Measurements from ENCODE around the gene ARID5B. TPM values are rescaled to one million over a fixed set of nuclear protein-coding genes. Genes with fewer than 3 reads are reported as not detected.
A peak's percentile ranks its signal among the peaks of the same experiment; 100 is the strongest.

ARID5B gene
- total and polyA plus RNA-seq, 2 experiments from 2014 or later: 1.3 to 1.6 TPM

- Histone ChIP-seq H3K36me3 (ENCODE audit: insufficient read depth) (no peaks in the 10 kb centered on the region), H3K27me3 (ENCODE audit: insufficient read depth) (no peaks in the 10 kb centered on the region), H3K4me3 (no peak overlapping the region), H4K20me1 (replicated peaks; ENCODE audit: insufficient read depth) (no peaks in the 10 kb centered on the region), H3K79me2 (replicated peaks; ENCODE audit: insufficient read depth) (no peaks in the 10 kb centered on the region), H3K4me1 (ENCODE audit: insufficient read depth) (no peaks in the 10 kb centered on the region; the same call in 1 of the 2 replicates), H2AFZ (peak overlapping the region; percentile 43; the same call in 1 of the 2 replicates), H3K9me2 (ENCODE audit: insufficient read depth) (no peaks in the 10 kb centered on the region), H3K4me2 (no peak overlapping the region), H3K27ac (ENCODE audit: low read depth) (no peak overlapping the region), H3F3A (replicated peaks; ENCODE audit: low read depth) (no peaks in the 10 kb centered on the region)
- Mint-ChIP-seq H3K27me3 (ENCODE audit: insufficient read depth, low read depth, poor library complexity) (peaks cover 5% of the 10 kb centered on the region), H3K27ac (no peak overlapping the region), H3K4me3 (no peak overlapping the region), H3K9me3 (peaks cover 4% of the 10 kb centered on the region; the same call in 2 of the 3 replicates), H3K36me3 (ENCODE audit: low read depth) (no peaks in the 10 kb centered on the region), H3K4me1 (peaks cover 6% of the 10 kb centered on the region; the same call in 2 of the 3 replicates)
- no peak for DNase-seq (ENCODE audit: low spot score)
- TF ChIP-seq NANOG (IDR thresholded peaks at IDR 0.05; ENCODE audit: borderline replicate concordance) (no peak), CREB1 (CRISPR knock-in tag; IDR thresholded peaks at IDR 0.05; ENCODE audit: low read depth) (no peak), STAT1 (IDR thresholded peaks at IDR 0.05; ENCODE audit: unreplicated experiment) (no peak), REST (IDR thresholded peaks at IDR 0.05; ENCODE audit: unreplicated experiment) (no peak), ZNF114 (CRISPR knock-in tag; IDR thresholded peaks at IDR 0.05) (no peak), EZH2 (IDR thresholded peaks at IDR 0.05; ENCODE audit: low read depth, unreplicated experiment) (no peak)
- no peak for ATAC-seq
These were observed 32.5 kb downstream of the ARID5B start for GRCh38 chr10:61933859-61934555.

GRCh38 chr10:61935077-61935476 lies 33.6 kb downstream of the ARID5B start:
- Mint-ChIP-seq H3K27ac (no peak overlapping the region), H3K27me3 (ENCODE audit: insufficient read depth, low read depth, poor library complexity) (peaks cover 5% of the 10 kb centered on the region), H3K36me3 (ENCODE audit: low read depth) (no peaks in the 10 kb centered on the region), H3K4me3 (no peak overlapping the region), H3K4me1 (peaks cover 6% of the 10 kb centered on the region; the same call in 2 of the 3 replicates), H3K9me3 (peaks cover 4% of the 10 kb centered on the region; the same call in 2 of the 3 replicates)
- no peak overlapping the region for H3K4me2 ChIP-seq
- no peak overlapping the region for H3K4me3 ChIP-seq
- ATAC-seq: no peak
- no peaks in the 10 kb centered on the region for H3F3A ChIP-seq (replicated peaks; ENCODE audit: low read depth)
- H2AFZ ChIP-seq: no peak overlapping the region
- H3K4me1 ChIP-seq (ENCODE audit: insufficient read depth): no peaks in the 10 kb centered on the region; the same call in 1 of the 2 replicates
- no peaks in the 10 kb centered on the region for H3K36me3 ChIP-seq (ENCODE audit: insufficient read depth)
- H3K9me2 ChIP-seq (ENCODE audit: insufficient read depth): no peaks in the 10 kb centered on the region
- no peaks in the 10 kb centered on the region for H4K20me1 ChIP-seq (replicated peaks; ENCODE audit: insufficient read depth)
- H3K27me3 ChIP-seq (ENCODE audit: insufficient read depth): no peaks in the 10 kb centered on the region
- no peak for DNase-seq (ENCODE audit: low spot score)
- H3K27ac ChIP-seq (ENCODE audit: low read depth): no peak overlapping the region
- no peaks in the 10 kb centered on the region for H3K79me2 ChIP-seq (replicated peaks; ENCODE audit: insufficient read depth)
- TF ChIP-seq POLR2AphosphoS5 (IDR thresholded peaks at IDR 0.05; ENCODE audit: low read depth): no peak
- no peak for TF ChIP-seq STAT1 (IDR thresholded peaks at IDR 0.05; ENCODE audit: unreplicated experiment)
- TF ChIP-seq CREB1 (CRISPR knock-in tag; IDR thresholded peaks at IDR 0.05; ENCODE audit: low read depth): no peak
- no peak for TF ChIP-seq REST (IDR thresholded peaks at IDR 0.05; ENCODE audit: unreplicated experiment)
- no peak for TF ChIP-seq EZH2phosphoT487 (IDR thresholded peaks at IDR 0.05; ENCODE audit: unreplicated experiment)
- TF ChIP-seq ETS1 (IDR thresholded peaks at IDR 0.05): no peak
- TF ChIP-seq EZH2 (IDR thresholded peaks at IDR 0.05; ENCODE audit: low read depth, unreplicated experiment): no peak
- TF ChIP-seq JUNB (IDR thresholded peaks at IDR 0.05; ENCODE audit: unreplicated experiment): no peak
- TF ChIP-seq NANOG (IDR thresholded peaks at IDR 0.05; ENCODE audit: borderline replicate concordance): no peak
- TF ChIP-seq CTCF (conservative IDR thresholded peaks at IDR 0.05; ENCODE audit: low read depth in 2 of 2): no peak
- TF ChIP-seq ZNF331 (CRISPR knock-in tag; IDR thresholded peaks at IDR 0.05; ENCODE audit: low read depth): no peak

Data from GM23338 (cell line).